GM21717 (cell line): ENCODE measurements around the gene ALPL.

Source experiments
- ATAC-seq: cut with Tn5 transposase; IDR thresholded peaks from one replicate; pipeline ENCODE4 v1.9.1; 2021; ENCODE audit warnings: mild to moderate bottlenecking, moderate library complexity; ENCODE audit not compliant: unreplicated experiment

Gene ALPL

GRCh38 chr1:21574466-21575151 is 65.4 kb downstream of the ALPL start:
- no peak for ATAC-seq

GRCh38 chr1:21575351-21575942 is 66.2 kb downstream of the ALPL start:
- no peak for ATAC-seq

- no peak for ATAC-seq
Observed at GRCh38 chr1:21576031-21576797, 67.0 kb downstream of the ALPL start.

- no peak for ATAC-seq
Observed at GRCh38 chr1:21576798-21577187, 67.6 kb downstream of the ALPL start.

- no peak for ATAC-seq
Observed at GRCh38 chr1:21577324-21577723, 68.1 kb downstream of the ALPL start.

- no peak for ATAC-seq
Observed at GRCh38 chr1:21577933-21578332, 68.7 kb downstream of the ALPL start.

GRCh38 chr1:21579791-21580190 is 70.6 kb downstream of the ALPL start:
- ATAC-seq: no peak

GRCh38 chr1:21584096-21584495 is 74.9 kb downstream of the ALPL start:
- no peak for ATAC-seq

GRCh38 chr1:21585037-21585436 is 75.8 kb downstream of the ALPL start:
- no peak for ATAC-seq

- ATAC-seq: no peak
Observed at GRCh38 chr1:21586222-21586621, 77.0 kb downstream of the ALPL start.

GRCh38 chr1:21586846-21587601 is 77.8 kb downstream of the ALPL start:
- no peak for ATAC-seq

- ATAC-seq: no peak
Observed at GRCh38 chr1:21587602-21587953, 78.4 kb downstream of the ALPL start.

- ATAC-seq: no peak
Observed at GRCh38 chr1:21589618-21590017, 80.4 kb downstream of the ALPL start.

GRCh38 chr1:21590126-21590880 is 81.1 kb downstream of the ALPL start:
- ATAC-seq: no peak

GRCh38 chr1:21590934-21591333 is 81.7 kb downstream of the ALPL start:
- ATAC-seq: no peak

GRCh38 chr1:21592086-21592865 is 83.1 kb downstream of the ALPL start:
- no peak for ATAC-seq

- ATAC-seq: no peak
Observed at GRCh38 chr1:21593231-21593630, 84.0 kb downstream of the ALPL start.

- ATAC-seq: no peak
Observed at GRCh38 chr1:21594501-21594900, 85.3 kb downstream of the ALPL start.

GRCh38 chr1:21594935-21595897 is 86.0 kb downstream of the ALPL start:
- ATAC-seq: no peak
